Measurements from ENCODE around the gene FEZF1.

GRCh38 chr7:122300211-122300932 lies 4.2 kb downstream of the FEZF1 start:
- TF ChIP-seq CTCF (IDR thresholded peaks at IDR 0.05 in 8 of 11, conservative IDR thresholded peaks at IDR 0.05 in 3 of 11) (no peak), POLR2AphosphoS5 (IDR thresholded peaks at IDR 0.05) (no peak), POLR2A (IDR thresholded peaks at IDR 0.05) (no peak)
